Keratinocyte (primary cell): Measurements from ENCODE around the gene SVOP. TPM values are rescaled to one million over a fixed set of nuclear protein-coding genes. Genes with fewer than 3 reads are reported as not detected.

Experiments used
- DNase-seq: peaks from one replicate; pipeline ENCODE4 v3.0.0-alpha.2; 2011; ENCODE audit warnings: low read depth, missing footprints, low spot score
- FAIRE-seq: peaks from 2 replicates; lab custom pipeline; 2011; peaks lifted over from hg19 to GRCh38; lab: Jason Lieb, UNC
- H2AFZ ChIP-seq: 2 replicates; pipeline ENCODE4 v1.6.0; 2012; ENCODE audit warnings: low read length, control low read depth, inconsistent platforms; ENCODE audit not compliant: control insufficient read depth
- H3K27ac ChIP-seq: 2 replicates; pipeline ENCODE4 v1.5.1; 2011; ENCODE audit warnings: low read length; ENCODE audit not compliant: control insufficient read depth, insufficient read depth
- H3K27me3 ChIP-seq: 3 replicates; pipeline ENCODE4 v1.6.0; 2011; ENCODE audit warnings: low read length; ENCODE audit not compliant: control insufficient read depth, insufficient read depth; ENCODE audit errors: extremely low read depth
- H3K36me3 ChIP-seq, 2 experiments: 2 replicates in 1 of 2; 3 replicates in 1 of 2; pipeline ENCODE4 v1.5.1; 2011; ENCODE audit warnings: low read length in 2 of 2, mild to moderate bottlenecking in 1 of 2; ENCODE audit not compliant: control insufficient read depth in 2 of 2, insufficient read depth in 2 of 2; ENCODE audit errors: extremely low read depth in 1 of 2
- H3K4me1 ChIP-seq: 3 replicates; pipeline ENCODE4 v1.5.1; 2011; ENCODE audit warnings: low read length; ENCODE audit not compliant: control insufficient read depth, insufficient read depth; ENCODE audit errors: extremely low read depth
- H3K4me2 ChIP-seq: 3 replicates; pipeline ENCODE4 v1.6.0; 2011; ENCODE audit warnings: low read depth, low read length; ENCODE audit not compliant: control insufficient read depth, insufficient read depth; ENCODE audit errors: extremely low read depth
- H3K4me3 ChIP-seq, 3 experiments: fragments of 200-600 bp in 1 of 3; sonication (generic) in 1 of 3; 2 replicates in 2 of 3; 3 replicates in 1 of 3; pipeline ENCODE4 v1.5.1; 2011 to 2016; ENCODE audit warnings: low read length in 3 of 3, mild to moderate bottlenecking in 3 of 3, control low read depth in 2 of 3, inconsistent platforms in 1 of 3, low read depth in 1 of 3, mixed read lengths in 1 of 3, mixed run types in 1 of 3, moderate library complexity in 1 of 3; ENCODE audit not compliant: control insufficient read depth in 2 of 3, insufficient read depth in 2 of 3; ENCODE audit errors: extremely low read depth in 1 of 3
- H3K79me2 ChIP-seq: 2 replicates; pipeline ENCODE4 v1.6.0; 2012; ENCODE audit warnings: low read length; ENCODE audit not compliant: control insufficient read depth, insufficient read depth
- H3K9ac ChIP-seq: 3 replicates; pipeline ENCODE4 v1.6.0; 2011; ENCODE audit warnings: low read length; ENCODE audit not compliant: control insufficient read depth, insufficient read depth; ENCODE audit errors: extremely low read depth
- H3K9me1 ChIP-seq: 3 replicates; pipeline ENCODE4 v1.6.0; 2011; ENCODE audit warnings: low read length; ENCODE audit not compliant: control insufficient read depth, insufficient read depth; ENCODE audit errors: extremely low read depth
- H3K9me3 ChIP-seq: 2 replicates; pipeline ENCODE4 v1.5.1; 2012; ENCODE audit warnings: low read depth, low read length; ENCODE audit not compliant: control insufficient read depth
- H4K20me1 ChIP-seq: 3 replicates; pipeline ENCODE4 v1.6.0; 2011; ENCODE audit warnings: low read length; ENCODE audit not compliant: control insufficient read depth, insufficient read depth; ENCODE audit errors: extremely low read depth
- CTCF ChIP-seq, 3 experiments: IDR thresholded peaks in 1 of 3; conservative IDR thresholded peaks in 1 of 3; optimal IDR thresholded peaks in 1 of 3; 2 replicates in 2 of 3; 3 replicates in 1 of 3; pipeline versions ENCODE3 to v1.5.1; 2011; ENCODE audit warnings: low read length in 3 of 3, mild to moderate bottlenecking in 3 of 3, moderate library complexity in 2 of 3, control low read depth in 1 of 3, inconsistent platforms in 1 of 3; ENCODE audit not compliant: insufficient read depth in 2 of 3; ENCODE audit errors: extremely low read depth in 1 of 3
- EZH2 ChIP-seq: IDR thresholded peaks from one replicate; pipeline ENCODE4 v1.6.1; 2012; ENCODE audit warnings: inconsistent platforms, mild to moderate bottlenecking, low read length, moderate library complexity
- dilution Hi-C: fragments of 300-500 bp; cut with MboI; formaldehyde crosslinking; loops from one replicate; pipeline ENCODE4 v1.7.0; 2020; ENCODE audit warnings: low sequenced_read_pairs; ENCODE audit not compliant: extremely low pct_ligation_motif_present
- polyA plus RNA-seq, 5 experiments: library from polyadenylated mRNA; depleted of rRNA in 3 of 5; stranded (reverse) in 3 of 5; stranded (forward) in 1 of 5; unstranded in 1 of 5; fragments of >200 nt; gene quantifications; 1 replicate in 1 of 5; 2 replicates in 3 of 5; 3 replicates in 1 of 5; pipeline versions ENCODE4 v1.2.1 to v1.2.3, GENCODE V29; 2011 to 2012; ENCODE audit warnings: missing spikeins in 2 of 5, low read depth in 1 of 5, low replicate concordance in 1 of 5

Gene SVOP
- polyA plus RNA-seq, 1 donor (not counting 4 experiments of a cell fraction or from before 2014, with no cell fraction given), result not detected

GRCh38 chr12:108862588-108862959 lies 158.3 kb downstream of the SVOP start:
- DNase-seq (no peak), FAIRE-seq (no peak)
- Histone ChIP-seq H3K27ac (no peak overlapping the region), H3K4me1 (peaks cover 9% of the 10 kb centered on the region), H3K9ac (no peak overlapping the region), H3K9me3 (no peaks in the 10 kb centered on the region), H4K20me1 (no peaks in the 10 kb centered on the region), H2AFZ (no peak overlapping the region), H3K36me3 (no peaks in the 10 kb centered on the region), H3K27me3 (no peaks in the 10 kb centered on the region), H3K4me2 (no peak overlapping the region), H3K9me1 (no peaks in the 10 kb centered on the region), H3K4me3 (no peak overlapping the region), H3K79me2 (no peaks in the 10 kb centered on the region)
- no peak for TF ChIP-seq CTCF (optimal IDR thresholded peaks at IDR 0.05 in 1 of 3, IDR thresholded peaks at IDR 0.05 in 1 of 3, conservative IDR thresholded peaks at IDR 0.05 in 1 of 3; ENCODE audit: extremely low read depth in 1 of 3, insufficient read depth in 2 of 3, low read length in 3 of 3)
- TF ChIP-seq EZH2, result no peak
- dilution Hi-C loops, result no loop called here

GRCh38 chr12:108861878-108862587 lies 158.8 kb downstream of the SVOP start:
- H3K4me1 ChIP-seq, result peaks cover 9% of the 10 kb centered on the region
- H2AFZ ChIP-seq, result no peak overlapping the region
- no peaks in the 10 kb centered on the region for H3K9me1 ChIP-seq
- DNase-seq, result no peak
- H3K9ac ChIP-seq, result no peak overlapping the region
- H3K27me3 ChIP-seq, result no peaks in the 10 kb centered on the region
- dilution Hi-C loops, result no loop called here
- H3K9me3 ChIP-seq, result no peaks in the 10 kb centered on the region
- peaks cover 3% of the 10 kb centered on the region for H3K79me2 ChIP-seq
- H3K27ac ChIP-seq, result no peak overlapping the region
- no peak for FAIRE-seq
- H3K4me2 ChIP-seq, result no peak overlapping the region
- H3K4me3 ChIP-seq, result no peak overlapping the region
- TF ChIP-seq EZH2 (no peak), CTCF (optimal IDR thresholded peaks at IDR 0.05 in 1 of 3, IDR thresholded peaks at IDR 0.05 in 1 of 3, conservative IDR thresholded peaks at IDR 0.05 in 1 of 3; ENCODE audit: extremely low read depth in 1 of 3, insufficient read depth in 2 of 3, low read length in 3 of 3) (no peak)
- H4K20me1 ChIP-seq, result no peaks in the 10 kb centered on the region
- H3K36me3 ChIP-seq, result no peaks in the 10 kb centered on the region
